ENCODE results near the gene COPZ1. TPM values are rescaled to one million over a fixed set of nuclear protein-coding genes. Genes with fewer than 3 reads are reported as not detected.

COPZ1 gene
- polyA plus RNA-seq, 3 donors: 78.9 to 190 (median 176) TPM

GRCh38 chr12:54287261-54288157, 37.4 kb upstream of the COPZ1 start:
- Mint-ChIP-seq H3K27me3 (ENCODE audit: low read depth in 3 of 3) (no peaks in the 10 kb centered on the region), H3K27ac (peak overlapping the region; percentile 19 to 94 (median 35)), H3K4me3 (no peak overlapping the region), H3K9me3 (no peaks in the 10 kb centered on the region), H3K4me1 (peaks cover 91% of the 10 kb centered on the region), H3K36me3 (peaks cover 86 to 97% of the 10 kb centered on the region in 2 donors)
- peaks cover 91 to 100% of the 10 kb centered on the region in 2 donors for H3K4me1 ChIP-seq (ENCODE audit: control insufficient read depth in 1 of 2, insufficient read depth in 2 of 2, low read length in 2 of 2)
- H3K9me3 ChIP-seq (replicated peaks in 1 of 2; ENCODE audit: control insufficient read depth in 1 of 2, insufficient read depth in 1 of 2, low read length in 2 of 2): no peaks in the 10 kb centered on the region
- H3K4me2 ChIP-seq (replicated peaks; ENCODE audit: extremely low read depth, low read length, poor library complexity, severe bottlenecking): no peak overlapping the region
- H3K36me3 ChIP-seq (replicated peaks in 1 of 2; ENCODE audit: control insufficient read depth in 1 of 2, insufficient read depth in 2 of 2, low read length in 2 of 2): peaks cover 72 to 97% of the 10 kb centered on the region in 2 donors
- no peak for TF ChIP-seq CTCF (IDR thresholded peaks at IDR 0.05)
- H4K20me1 ChIP-seq (ENCODE audit: insufficient read depth, low read length): peaks cover 98% of the 10 kb centered on the region
- H3K9ac ChIP-seq (ENCODE audit: insufficient read depth, low read length, poor library complexity, severe bottlenecking): no peak overlapping the region
- WGBS (ENCODE audit: insufficient coverage): 54% methylated on average over 5 of the region's 8 CpGs
- H3K27ac ChIP-seq (ENCODE audit: low read depth in 1 of 2, low read length in 2 of 2): peak overlapping the region; percentile 23 to 83
- DNase-seq: no peak
- no peaks in the 10 kb centered on the region for H3K27me3 ChIP-seq (ENCODE audit: control insufficient read depth in 2 of 2, insufficient read depth in 2 of 2, low read length in 2 of 2)
- H3K4me3 ChIP-seq (replicated peaks in 1 of 3; ENCODE audit: low read depth in 2 of 3, low read length in 3 of 3): no peak overlapping the region
- H2AFZ ChIP-seq (ENCODE audit: insufficient read depth, low read depth, low read length, poor library complexity, severe bottlenecking): no peak overlapping the region
- intact Hi-C loops (cut with micrococcal nuclease): no loop called here
- peaks cover 100% of the 10 kb centered on the region for H3K79me2 ChIP-seq (ENCODE audit: insufficient read depth, low read length)

DNA sequence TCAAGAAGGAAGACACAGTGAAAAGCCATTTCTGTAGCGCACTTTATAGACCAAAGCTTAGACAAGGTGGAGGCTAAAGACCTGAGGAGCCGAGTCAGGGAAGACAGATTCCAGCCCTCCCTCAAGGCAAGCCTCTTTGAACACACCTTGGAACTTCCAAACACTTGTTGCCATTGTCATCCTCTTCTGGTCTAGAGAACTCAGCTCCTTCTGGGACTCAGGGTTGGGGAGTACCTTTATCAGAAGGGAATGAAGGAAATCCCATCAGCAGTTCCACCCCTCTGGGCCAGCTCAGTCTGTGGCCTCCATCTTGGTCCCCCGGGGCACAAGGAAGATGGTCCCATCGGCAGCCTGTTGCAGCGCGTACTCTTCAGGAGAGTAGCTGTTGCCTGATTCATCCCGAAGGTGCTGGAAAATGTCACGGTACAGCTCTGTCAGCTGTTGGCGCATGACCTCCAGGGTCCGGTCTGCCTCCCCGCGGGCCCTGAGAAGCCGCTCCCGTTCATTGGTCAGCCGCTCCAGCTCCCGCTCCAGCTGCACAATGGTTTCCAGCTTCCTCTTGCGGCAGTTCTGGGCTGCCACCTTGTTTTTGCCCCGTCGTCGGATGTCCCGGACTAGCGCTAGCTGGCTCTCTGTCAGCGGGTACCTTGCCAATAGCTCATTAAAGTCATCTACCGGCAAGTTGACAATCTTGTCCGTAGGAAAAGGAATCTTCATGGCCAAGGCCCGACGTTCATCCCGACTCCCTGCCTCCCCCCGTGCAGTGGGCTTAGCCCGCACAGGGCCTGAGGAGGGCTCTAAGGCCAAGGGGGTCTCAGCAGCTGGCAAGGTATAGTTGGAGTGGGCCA, 32.6 kb upstream of the COPZ1 start:
- peaks cover 94% of the 10 kb centered on the region for H4K20me1 ChIP-seq (ENCODE audit: insufficient read depth, low read length)
- WGBS (ENCODE audit: insufficient coverage): 88% methylated on average over 27 of the region's 30 CpGs
- Mint-ChIP-seq H3K4me1 (peaks cover 92% of the 10 kb centered on the region), H3K27me3 (ENCODE audit: low read depth in 3 of 3) (no peaks in the 10 kb centered on the region), H3K4me3 (no peak overlapping the region), H3K9me3 (peaks cover 0 to 2% (median 0%) of the 10 kb centered on the region in 7 donors), H3K27ac (peak overlapping the region; percentile 72 to 90 (median 83)), H3K36me3 (peaks cover 66 to 95% of the 10 kb centered on the region in 2 donors)
- H3K27ac ChIP-seq (ENCODE audit: low read depth in 1 of 2, low read length in 2 of 2): peak overlapping the region; percentile 31 to 58
- H3K4me3 ChIP-seq (replicated peaks in 1 of 3; ENCODE audit: low read depth in 2 of 3, low read length in 3 of 3): no peak overlapping the region
- no peak for DNase-seq
- peaks cover 100% of the 10 kb centered on the region for H3K79me2 ChIP-seq (ENCODE audit: insufficient read depth, low read length)
- peaks cover 60 to 86% of the 10 kb centered on the region in 2 donors for H3K36me3 ChIP-seq (replicated peaks in 1 of 2; ENCODE audit: control insufficient read depth in 1 of 2, insufficient read depth in 2 of 2, low read length in 2 of 2)
- no peak overlapping the region for H2AFZ ChIP-seq (ENCODE audit: insufficient read depth, low read depth, low read length, poor library complexity, severe bottlenecking)
- no peak overlapping the region for H3K9ac ChIP-seq (ENCODE audit: insufficient read depth, low read length, poor library complexity, severe bottlenecking)
- intact Hi-C loops (cut with micrococcal nuclease): loop anchor here in 1 of 2 donors (5.0 kb wide), 1 partner anchor 85 kb away; no protein-coding TSS in a partner anchor
- no peaks in the 10 kb centered on the region for H3K9me3 ChIP-seq (replicated peaks in 1 of 2; ENCODE audit: control insufficient read depth in 1 of 2, insufficient read depth in 1 of 2, low read length in 2 of 2)
- TF ChIP-seq CTCF (IDR thresholded peaks at IDR 0.05): no peak
- peaks cover 97 to 100% of the 10 kb centered on the region in 2 donors for H3K4me1 ChIP-seq (ENCODE audit: control insufficient read depth in 1 of 2, insufficient read depth in 2 of 2, low read length in 2 of 2)
- no peaks in the 10 kb centered on the region for H3K27me3 ChIP-seq (ENCODE audit: control insufficient read depth in 2 of 2, insufficient read depth in 2 of 2, low read length in 2 of 2)
- H3K4me2 ChIP-seq (replicated peaks; ENCODE audit: extremely low read depth, low read length, poor library complexity, severe bottlenecking): peak overlapping the region; percentile 33
